Stimulated activated CD4-positive, alpha-beta T cell treated with anti-CD3 and anti-CD28 coated beads, Interleukin-1b, Interleukin-23, amount 100 ng/mL, for 48 hours (primary cell): ENCODE measurements around the gene MMP15.

Experiments used
- DNase-seq: peaks from one replicate; pipeline ENCODE4 v3.0.0-alpha.2; 2020

MMP15 gene

GRCh38 chr16:58037365-58038057 lies 12.0 kb downstream of the MMP15 start:
- no peak for DNase-seq

GRCh38 chr16:58038219-58038641 lies 12.7 kb downstream of the MMP15 start:
- DNase-seq, result no peak

GRCh38 chr16:58039829-58040495 lies 14.4 kb downstream of the MMP15 start:
- no peak for DNase-seq

GRCh38 chr16:58040496-58040846 lies 14.9 kb downstream of the MMP15 start:
- no peak for DNase-seq

- no peak for DNase-seq
Observed at GRCh38 chr16:58040945-58041627, 15.5 kb downstream of the MMP15 start.

- no peak for DNase-seq
Observed at GRCh38 chr16:58041628-58041955, 16.0 kb downstream of the MMP15 start.

- DNase-seq, result no peak
Observed at GRCh38 chr16:58042001-58042885, 16.7 kb downstream of the MMP15 start.

GRCh38 chr16:58042886-58043515 lies 17.4 kb downstream of the MMP15 start:
- no peak for DNase-seq

- DNase-seq, result no peak
Observed at GRCh38 chr16:58043571-58044155, 18.1 kb downstream of the MMP15 start.

GRCh38 chr16:58044266-58045019 lies 18.9 kb downstream of the MMP15 start:
- no peak for DNase-seq

- no peak for DNase-seq
Observed at GRCh38 chr16:58045096-58045495, 19.5 kb downstream of the MMP15 start.

- no peak for DNase-seq
Observed at GRCh38 chr16:58046054-58046881, 20.7 kb downstream of the MMP15 start.

- DNase-seq, result no peak
Observed at GRCh38 chr16:58046936-58047335, 21.4 kb downstream of the MMP15 start.

- DNase-seq, result no peak
Observed at GRCh38 chr16:58047557-58048348, 22.2 kb downstream of the MMP15 start.

- DNase-seq, result no peak
Observed at GRCh38 chr16:58048494-58049231, 23.1 kb downstream of the MMP15 start.

- DNase-seq, result no peak
Observed at GRCh38 chr16:58049232-58050185, 24.0 kb downstream of the MMP15 start.

- no peak for DNase-seq
Observed at GRCh38 chr16:58051296-58051695, 25.7 kb downstream of the MMP15 start.
